CD14-positive monocyte (primary cell): Measurements from ENCODE around the gene NRG3. TPM values are rescaled to one million over a fixed set of nuclear protein-coding genes. Genes with fewer than 3 reads are reported as not detected.

Experiments used
- DNase-seq, 3 donors: peaks; one replicate each; pipeline ENCODE4 v3.0.0-alpha.2; 2011 to 2022
- H2AFZ ChIP-seq: 2 replicates; pipeline ENCODE4 v1.6.0; 2012; ENCODE audit warnings: mild to moderate bottlenecking, low read depth, low read length, inconsistent platforms; ENCODE audit not compliant: insufficient read depth, poor library complexity, severe bottlenecking
- H3K27ac ChIP-seq, 2 donors: 1 replicate in 1 of 2; 2 replicates in 1 of 2; pipeline ENCODE4 v1.5.1; 2012 to 2013; ENCODE audit warnings: low read length in 2 of 2, control low read depth in 1 of 2, inconsistent platforms in 1 of 2, low read depth in 1 of 2, mild to moderate bottlenecking in 1 of 2
- H3K27me3 ChIP-seq, 2 donors: one replicate each; pipeline versions ENCODE4 v1.6.0 to v1.6.1; 2011 to 2013; ENCODE audit warnings: low read length in 2 of 2; ENCODE audit not compliant: control insufficient read depth in 2 of 2, insufficient read depth in 2 of 2
- H3K36me3 ChIP-seq, 2 donors: replicated peaks in 1 of 2; 1 replicate in 1 of 2; 2 replicates in 1 of 2; pipeline versions ENCODE4 v1.5.1 to v1.6.1; 2012 to 2013; ENCODE audit warnings: low read length in 2 of 2, control low read depth in 1 of 2, inconsistent platforms in 1 of 2, mild to moderate bottlenecking in 1 of 2; ENCODE audit not compliant: insufficient read depth in 2 of 2, control insufficient read depth in 1 of 2
- H3K4me1 ChIP-seq, 2 donors: 1 replicate in 1 of 2; 2 replicates in 1 of 2; pipeline versions ENCODE4 v1.5.1 to v1.6.1; 2012 to 2013; ENCODE audit warnings: low read length in 2 of 2, control low read depth in 1 of 2, inconsistent platforms in 1 of 2, mild to moderate bottlenecking in 1 of 2, moderate library complexity in 1 of 2; ENCODE audit not compliant: insufficient read depth in 2 of 2, control insufficient read depth in 1 of 2
- H3K4me2 ChIP-seq: replicated peaks from 2 replicates; pipeline ENCODE3; 2012; ENCODE audit warnings: low read length, moderate library complexity, mild to moderate bottlenecking; ENCODE audit not compliant: poor library complexity, severe bottlenecking; ENCODE audit errors: extremely low read depth
- H3K4me3 ChIP-seq, 3 experiments: fragments of 200-600 bp in 1 of 3; sonication (generic) in 1 of 3; replicated peaks in 1 of 3; 1 replicate in 2 of 3; 2 replicates in 1 of 3; pipeline ENCODE4 v1.5.1; 2011 to 2013; ENCODE audit warnings: low read length in 3 of 3, mild to moderate bottlenecking in 3 of 3, control low read depth in 2 of 3, low read depth in 2 of 3, inconsistent platforms in 1 of 3, moderate library complexity in 1 of 3
- H3K79me2 ChIP-seq: 2 replicates; pipeline ENCODE4 v1.6.0; 2012; ENCODE audit warnings: mild to moderate bottlenecking, control low read depth, inconsistent platforms, low read length, moderate library complexity; ENCODE audit not compliant: insufficient read depth
- H3K9ac ChIP-seq: 2 replicates; pipeline ENCODE4 v1.6.0; 2017; ENCODE audit warnings: low read length, mild to moderate bottlenecking; ENCODE audit not compliant: insufficient read depth, poor library complexity, severe bottlenecking
- H3K9me3 ChIP-seq, 2 donors: replicated peaks in 1 of 2; 1 replicate in 1 of 2; 2 replicates in 1 of 2; pipeline versions ENCODE4 v1.5.1 to v1.6.1; 2012 to 2013; ENCODE audit warnings: low read length in 2 of 2, control low read depth in 1 of 2; ENCODE audit not compliant: control insufficient read depth in 1 of 2, insufficient read depth in 1 of 2
- H4K20me1 ChIP-seq: 2 replicates; pipeline ENCODE4 v1.6.0; 2012; ENCODE audit warnings: mild to moderate bottlenecking, low read length, control low read depth, moderate library complexity; ENCODE audit not compliant: insufficient read depth
- H3K27ac Mint-ChIP-seq, 7 donors: one replicate each; pipeline ENCODE4 v1.8.0; 2020; ENCODE audit warnings: mild to moderate bottlenecking in 7 of 7, mixed read lengths in 7 of 7, moderate library complexity in 6 of 7, inconsistent platforms in 2 of 7
- H3K27me3 Mint-ChIP-seq, 3 donors: one replicate each; pipeline ENCODE4 v1.8.0; 2021 to 2022; ENCODE audit warnings: low read depth in 3 of 3, mild to moderate bottlenecking in 3 of 3, mixed read lengths in 3 of 3, moderate library complexity in 3 of 3, inconsistent platforms in 1 of 3
- H3K36me3 Mint-ChIP-seq, 2 donors: one replicate each; pipeline ENCODE4 v1.8.0; 2020; ENCODE audit warnings: mixed read lengths in 2 of 2, inconsistent platforms in 1 of 2, mild to moderate bottlenecking in 1 of 2
- H3K4me1 Mint-ChIP-seq: one replicate; pipeline ENCODE4 v1.8.0; 2020; ENCODE audit warnings: mild to moderate bottlenecking, mixed read lengths
- H3K4me3 Mint-ChIP-seq, 2 donors: one replicate each; pipeline ENCODE4 v1.8.0; 2020; ENCODE audit warnings: mild to moderate bottlenecking in 2 of 2, mixed read lengths in 2 of 2, moderate library complexity in 1 of 2
- H3K9me3 Mint-ChIP-seq, 7 donors: one replicate each; pipeline ENCODE4 v1.8.0; 2020 to 2022; ENCODE audit warnings: mixed read lengths in 7 of 7, mild to moderate bottlenecking in 6 of 7, moderate library complexity in 6 of 7, inconsistent platforms in 2 of 7
- CTCF ChIP-seq: fragments of 200-600 bp; IDR thresholded peaks from one replicate; pipeline ENCODE4 v1.8.0; 2022; ENCODE audit warnings: antibody characterized with exemption, mild to moderate bottlenecking
- WGBS: methylation state at CpG from one replicate; pipeline ENCODE4 v1.1.5; 2013; ENCODE audit warnings: missing lambda C conversion rate; ENCODE audit not compliant: insufficient coverage; 5-methylcytosine and 5-hydroxymethylcytosine counted together
- intact Hi-C, 2 donors: fragments of 100-400 bp; cut with micrococcal nuclease; formaldehyde crosslinking; loops; one replicate each; pipeline versions ENCODE4 v1.15.0 to v1.15.1; 2023
- polyA plus RNA-seq, 3 donors: library from polyadenylated mRNA; depleted of rRNA in 1 of 3; unstranded in 2 of 3; stranded (reverse) in 1 of 3; fragments of 300-500 nt in 2 of 3; fragments of >200 nt in 1 of 3; fragmentation: Illumina TruSeq in 2 of 3; gene quantifications; 1 replicate in 2 of 3; 2 replicates in 1 of 3; pipeline ENCODE4 v1.2.3, GENCODE V29; 2012 to 2021

The NRG3 gene
- polyA plus RNA-seq, 3 donors, result not detected

DNA sequence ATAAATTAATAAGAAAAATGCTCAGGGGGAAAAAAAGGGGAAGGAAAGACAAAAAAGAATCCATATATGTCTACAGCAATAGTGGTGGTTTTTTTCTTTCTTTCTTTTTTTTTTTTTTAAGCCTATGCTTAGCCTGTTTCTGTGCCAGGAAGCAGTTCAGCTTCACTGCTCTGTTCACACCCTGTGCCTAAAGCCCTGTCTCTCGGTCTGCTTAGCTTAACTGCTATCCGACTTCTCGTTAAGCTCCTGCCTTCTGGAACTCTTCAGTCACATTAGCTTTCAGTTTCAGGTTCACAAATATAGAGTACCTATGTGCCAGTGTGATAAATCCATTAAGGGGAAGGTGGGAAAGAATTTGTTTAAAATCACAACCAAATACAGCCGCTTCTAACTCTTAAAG lies 26.5 kb upstream of the NRG3 start:
- peaks cover 0 to 2% (median 0%) of the 10 kb centered on the region in 3 donors for H3K27me3 Mint-ChIP-seq
- no peak overlapping the region for H2AFZ ChIP-seq
- no peaks in the 10 kb centered on the region for H3K79me2 ChIP-seq
- no peaks in the 10 kb centered on the region for H3K9me3 Mint-ChIP-seq
- TF ChIP-seq CTCF, result no peak
- H3K27ac Mint-ChIP-seq, result no peak overlapping the region
- no peak overlapping the region for H3K4me3 Mint-ChIP-seq
- H3K36me3 ChIP-seq, result no peaks in the 10 kb centered on the region
- H3K27me3 ChIP-seq, result no peaks in the 10 kb centered on the region
- no peak for DNase-seq
- no peaks in the 10 kb centered on the region for H4K20me1 ChIP-seq
- H3K4me2 ChIP-seq, result no peak overlapping the region
- 14% methylated on average over 2 of the region's 4 CpGs for WGBS
- H3K4me3 ChIP-seq, result no peak overlapping the region
- H3K27ac ChIP-seq, result no peak overlapping the region
- no peaks in the 10 kb centered on the region for H3K36me3 Mint-ChIP-seq
- no peaks in the 10 kb centered on the region for H3K4me1 ChIP-seq
- intact Hi-C loops, result no loop called here
- H3K9ac ChIP-seq, result no peak overlapping the region
- H3K4me1 Mint-ChIP-seq, result no peaks in the 10 kb centered on the region
- no peaks in the 10 kb centered on the region for H3K9me3 ChIP-seq

DNA sequence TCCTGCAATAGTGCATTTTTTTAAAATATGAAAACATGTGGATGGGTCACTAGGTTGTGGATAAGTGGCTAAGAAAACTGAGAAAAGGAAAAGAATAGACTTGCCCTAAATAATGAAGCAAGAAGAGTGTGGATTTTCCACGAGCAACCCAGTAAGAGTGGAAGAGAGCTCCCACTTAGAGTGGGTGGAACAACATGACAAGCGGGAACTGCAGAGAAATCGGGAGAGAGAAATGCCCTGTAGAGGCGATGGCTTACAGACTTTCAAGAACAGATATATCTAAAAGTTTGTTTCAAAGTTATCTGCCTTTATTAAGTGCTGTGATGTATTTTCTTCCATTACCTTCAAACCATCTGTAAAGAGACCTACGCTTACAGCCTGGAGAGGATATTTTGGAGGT lies 26.1 kb upstream of the NRG3 start:
- no peaks in the 10 kb centered on the region for H3K36me3 ChIP-seq
- TF ChIP-seq CTCF, result no peak
- no peak overlapping the region for H2AFZ ChIP-seq
- H3K9me3 ChIP-seq, result no peaks in the 10 kb centered on the region
- 38% methylated on average over 1 of the region's 5 CpGs for WGBS
- no peaks in the 10 kb centered on the region for H3K36me3 Mint-ChIP-seq
- H3K4me2 ChIP-seq, result no peak overlapping the region
- no peak for DNase-seq
- no peaks in the 10 kb centered on the region for H3K4me1 ChIP-seq
- H3K9ac ChIP-seq, result no peak overlapping the region
- no peaks in the 10 kb centered on the region for H3K4me1 Mint-ChIP-seq
- H3K27ac ChIP-seq, result no peak overlapping the region
- no peak overlapping the region for H3K27ac Mint-ChIP-seq
- H4K20me1 ChIP-seq, result no peaks in the 10 kb centered on the region
- H3K9me3 Mint-ChIP-seq, result peaks cover 0 to 2% (median 0%) of the 10 kb centered on the region in 7 donors
- no peak overlapping the region for H3K4me3 Mint-ChIP-seq
- H3K4me3 ChIP-seq, result no peak overlapping the region
- H3K27me3 Mint-ChIP-seq, result peaks cover 0 to 2% (median 0%) of the 10 kb centered on the region in 3 donors
- intact Hi-C loops, result no loop called here
- no peaks in the 10 kb centered on the region for H3K79me2 ChIP-seq
- H3K27me3 ChIP-seq, result no peaks in the 10 kb centered on the region
